Measurements from ENCODE around the gene TMEM187. TPM values are rescaled to one million over a fixed set of nuclear protein-coding genes. Genes with fewer than 3 reads are reported as not detected.

Gene TMEM187

GRCh38 chrX:154032160-154032559 lies 59.6 kb downstream of the TMEM187 start:
- no peaks in the 10 kb centered on the region for H3K27me3 ChIP-seq (ENCODE audit: insufficient read depth, low read length, poor library complexity)
- H2AK5ac ChIP-seq (ENCODE audit: low read length): no peak overlapping the region
- no peak overlapping the region for H3K4me3 ChIP-seq (ENCODE audit: low read length)
- no peak overlapping the region for H2BK5ac ChIP-seq (ENCODE audit: low read length)
- H3K4ac ChIP-seq (ENCODE audit: low read depth, low read length): no peak overlapping the region
- H4K5ac ChIP-seq (ENCODE audit: low read length): no peak overlapping the region
- no peaks in the 10 kb centered on the region for H3K79me2 ChIP-seq (ENCODE audit: control insufficient read depth, insufficient read depth, low read length)
- no peak overlapping the region for H2BK120ac ChIP-seq (ENCODE audit: low read depth, low read length)
- H3K79me1 ChIP-seq (ENCODE audit: low read length): no peaks in the 10 kb centered on the region
- no peak overlapping the region for H2BK15ac ChIP-seq (replicated peaks; ENCODE audit: low read depth)
- H3K56ac ChIP-seq (ENCODE audit: low read length): no peak overlapping the region
- DNase-seq: no peak
- H3K4me1 ChIP-seq (ENCODE audit: control insufficient read depth, low read depth, low read length): no peaks in the 10 kb centered on the region
- H3K18ac ChIP-seq (ENCODE audit: low read length): no peak overlapping the region
- H4K8ac ChIP-seq (ENCODE audit: low read depth, low read length): no peak overlapping the region
- H3K36me3 ChIP-seq (ENCODE audit: control insufficient read depth, insufficient read depth, low read length): no peaks in the 10 kb centered on the region
- H3K23ac ChIP-seq (ENCODE audit: low read length): no peak overlapping the region
- no peak overlapping the region for H3K9ac ChIP-seq (ENCODE audit: low read length)
- no CpG with 5 or more reads among the region's 11 CpGs for WGBS (ENCODE audit: extremely low coverage, insufficient coverage, low lambda C conversion rate)
- no peak overlapping the region for H3K27ac ChIP-seq (ENCODE audit: low read depth, low read length)
- H3K4me2 ChIP-seq (ENCODE audit: low read length): no peak overlapping the region

GRCh38 chrX:154032653-154033052 lies 60.1 kb downstream of the TMEM187 start:
- Histone ChIP-seq H2BK15ac (replicated peaks; ENCODE audit: low read depth) (no peak overlapping the region), H3K27ac (ENCODE audit: low read depth, low read length) (no peak overlapping the region), H4K5ac (ENCODE audit: low read length) (no peak overlapping the region), H3K4ac (ENCODE audit: low read depth, low read length) (no peak overlapping the region), H3K9ac (ENCODE audit: low read length) (no peak overlapping the region), H3K36me3 (ENCODE audit: control insufficient read depth, insufficient read depth, low read length) (no peaks in the 10 kb centered on the region), H3K4me1 (ENCODE audit: control insufficient read depth, low read depth, low read length) (no peaks in the 10 kb centered on the region), H3K79me2 (ENCODE audit: control insufficient read depth, insufficient read depth, low read length) (no peaks in the 10 kb centered on the region), H2AK5ac (ENCODE audit: low read length) (no peak overlapping the region), H3K4me2 (ENCODE audit: low read length) (no peak overlapping the region), H3K79me1 (ENCODE audit: low read length) (no peaks in the 10 kb centered on the region), H3K27me3 (ENCODE audit: insufficient read depth, low read length, poor library complexity) (no peaks in the 10 kb centered on the region), H3K4me3 (ENCODE audit: low read length) (no peak overlapping the region), H2BK5ac (ENCODE audit: low read length) (no peak overlapping the region), H3K18ac (ENCODE audit: low read length) (no peak overlapping the region), H4K8ac (ENCODE audit: low read depth, low read length) (no peak overlapping the region), H3K56ac (ENCODE audit: low read length) (no peak overlapping the region), H3K23ac (ENCODE audit: low read length) (no peak overlapping the region), H2BK120ac (ENCODE audit: low read depth, low read length) (no peak overlapping the region)
- DNase-seq: peak; percentile 63
- WGBS (ENCODE audit: extremely low coverage, insufficient coverage, low lambda C conversion rate): no CpG with 5 or more reads among the region's 9 CpGs

Small RNA genes within 50 kb of the gene (small RNA-seq; reads per million reads assigned to genes)
- not detected for gene MIR3202-1 (ENCODE audit: insufficient read depth)

Measured in mesendoderm (in vitro differentiated cells).